ENCODE results near the gene ATP11A.
A peak's percentile ranks its signal among the peaks of the same experiment; 100 is the strongest.

The ATP11A gene

GRCh38 chr13:112645327-112645914 lies 44.4 kb upstream of the ATP11A start:
- Histone ChIP-seq H3K9me3 (ENCODE audit: control insufficient read depth, insufficient read depth, low read depth, low read length) (no peaks in the 10 kb centered on the region), H3K36me3 (ENCODE audit: control insufficient read depth in 2 of 2, insufficient read depth in 1 of 2, low read length in 2 of 2) (no peaks in the 10 kb centered on the region), H3K4me1 (ENCODE audit: control insufficient read depth, insufficient read depth, low read length) (no peaks in the 10 kb centered on the region), H3K27ac (ENCODE audit: extremely low read depth, low read depth, low read length) (no peak overlapping the region), H3K4me3 (ENCODE audit: low read depth, low read length) (no peak overlapping the region)
- ChIA-PET POLR2A (no interaction called here), CTCF (interaction anchor here (0.6 kb wide), 1 partner anchor 20 kb away, joined by 3 read pairs; no protein-coding TSS in a partner anchor)
- TF ChIP-seq ZNF174 (tag by site-specific recombination; IDR thresholded peaks at IDR 0.05) (no peak), OVOL3 (tag by site-specific recombination; IDR thresholded peaks at IDR 0.05) (no peak)

- no peak overlapping the region for H3K27ac ChIP-seq (ENCODE audit: extremely low read depth, low read depth, low read length)
- CTCF ChIA-PET, result no interaction called here
- H3K9me3 ChIP-seq (ENCODE audit: control insufficient read depth, insufficient read depth, low read depth, low read length), result no peaks in the 10 kb centered on the region
- no peak for TF ChIP-seq ZFP3 (tag by site-specific recombination; IDR thresholded peaks at IDR 0.05; ENCODE audit: low read depth)
- TF ChIP-seq ZFP37 (tag by site-specific recombination; IDR thresholded peaks at IDR 0.05), result no peak
- TF ChIP-seq MYNN (tag by site-specific recombination; IDR thresholded peaks at IDR 0.05; ENCODE audit: borderline replicate concordance), result no peak
- TF ChIP-seq ZNF585B (tag by site-specific recombination; IDR thresholded peaks at IDR 0.05), result no peak
- TF ChIP-seq ZNF664 (tag by site-specific recombination; IDR thresholded peaks at IDR 0.05), result no peak
- TF ChIP-seq ZFP69B (tag by site-specific recombination; IDR thresholded peaks at IDR 0.05), result no peak
- no peak for TF ChIP-seq ZNF513 (tag by site-specific recombination; IDR thresholded peaks at IDR 0.05)
- TF ChIP-seq ZNF549 (tag by site-specific recombination; IDR thresholded peaks at IDR 0.05), result no peak
- TF ChIP-seq ZNF404 (tag by site-specific recombination; IDR thresholded peaks at IDR 0.05), result no peak
- TF ChIP-seq ZBTB49 (tag by site-specific recombination; IDR thresholded peaks at IDR 0.05; ENCODE audit: low read depth), result no peak
- no peak for TF ChIP-seq KLF16 (tag by site-specific recombination; IDR thresholded peaks at IDR 0.05)
- no peak for TF ChIP-seq ZNF704 (tag by site-specific recombination; IDR thresholded peaks at IDR 0.05)
- no peak for TF ChIP-seq ZNF10 (tag by site-specific recombination; IDR thresholded peaks at IDR 0.05)
- no peak for TF ChIP-seq ZIC2 (tag by site-specific recombination; IDR thresholded peaks at IDR 0.05)
- no peak overlapping the region for H3K4me3 ChIP-seq (ENCODE audit: low read depth, low read length)
- H3K36me3 ChIP-seq (ENCODE audit: control insufficient read depth in 2 of 2, insufficient read depth in 1 of 2, low read length in 2 of 2), result no peaks in the 10 kb centered on the region
- peaks cover 7% of the 10 kb centered on the region; the same call in 1 of the 2 replicates for H3K4me1 ChIP-seq (ENCODE audit: control insufficient read depth, insufficient read depth, low read length)
- POLR2A ChIA-PET, result no interaction called here
Observed at GRCh38 chr13:112647256-112647655, 42.6 kb upstream of the ATP11A start.

- no peak overlapping the region for H3K4me3 ChIP-seq (ENCODE audit: low read depth, low read length)
- H3K4me1 ChIP-seq (ENCODE audit: control insufficient read depth, insufficient read depth, low read length), result peaks cover 7% of the 10 kb centered on the region; the same call in 1 of the 2 replicates
- ChIA-PET CTCF (no interaction called here), POLR2A (no interaction called here)
- TF ChIP-seq ZNF518A (tag by site-specific recombination; conservative IDR thresholded peaks at IDR 0.05; ENCODE audit: low read depth) (no peak), ZNF423 (tag by site-specific recombination; IDR thresholded peaks at IDR 0.05) (peak; percentile 84), ZIC2 (tag by site-specific recombination; IDR thresholded peaks at IDR 0.05) (peak; percentile 97), ZNF266 (tag by site-specific recombination; IDR thresholded peaks at IDR 0.05; ENCODE audit: low read depth) (no peak), GLIS1 (tag by site-specific recombination; IDR thresholded peaks at IDR 0.05) (peak; percentile 96)
- no peaks in the 10 kb centered on the region for H3K36me3 ChIP-seq (ENCODE audit: control insufficient read depth in 2 of 2, insufficient read depth in 1 of 2, low read length in 2 of 2)
- no peaks in the 10 kb centered on the region for H3K9me3 ChIP-seq (ENCODE audit: control insufficient read depth, insufficient read depth, low read depth, low read length)
- H3K27ac ChIP-seq (ENCODE audit: extremely low read depth, low read depth, low read length), result no peak overlapping the region
Observed at GRCh38 chr13:112648101-112648500, 41.7 kb upstream of the ATP11A start.

Measured in HEK293 (cell line).